ENCODE measurements around the gene PRKAB2.

- TF ChIP-seq ZNF20 (CRISPR knock-in tag; IDR thresholded peaks at IDR 0.05) (no peak), ZNF224 (CRISPR knock-in tag; IDR thresholded peaks at IDR 0.05) (no peak), ZKSCAN8 (CRISPR knock-in tag; IDR thresholded peaks at IDR 0.05; ENCODE audit: borderline replicate concordance) (no peak), CTCF (CRISPR knock-in tag; IDR thresholded peaks at IDR 0.05) (no peak), NR1H2 (CRISPR knock-in tag; IDR thresholded peaks at IDR 0.05; ENCODE audit: borderline replicate concordance, low read depth) (no peak), POLR2AphosphoS5 (IDR thresholded peaks at IDR 0.05; ENCODE audit: low read depth, low read length) (no peak), HMG20A (CRISPR knock-in tag; IDR thresholded peaks at IDR 0.05; ENCODE audit: borderline replicate concordance) (no peak), ZNF562 (CRISPR knock-in tag; IDR thresholded peaks at IDR 0.05; ENCODE audit: borderline replicate concordance) (no peak), TAF15 (IDR thresholded peaks at IDR 0.05; ENCODE audit: low read depth, low read length, poor library complexity, severe bottlenecking) (no peak), ELF4 (CRISPR knock-in tag; IDR thresholded peaks at IDR 0.05; ENCODE audit: borderline replicate concordance) (no peak), MAX (IDR thresholded peaks at IDR 0.05) (no peak), SNAPC4 (CRISPR knock-in tag; IDR thresholded peaks at IDR 0.05) (no peak), PLRG1 (conservative IDR thresholded peaks at IDR 0.05) (no peak), MXI1 (IDR thresholded peaks at IDR 0.05; ENCODE audit: borderline replicate concordance, low read depth, low read length) (no peak)
These were observed 2.2 kb downstream of the PRKAB2 start for GRCh38 chr1:147169840-147170674.
